ENCODE results near the gene HDDC3.

- TF ChIP-seq ZNF830 (CRISPR knock-in tag; IDR thresholded peaks at IDR 0.05) (no peak), CTCF (IDR thresholded peaks at IDR 0.05 in 2 of 3, conservative IDR thresholded peaks at IDR 0.05 in 1 of 3; ENCODE audit: insufficient read depth in 2 of 3, low read depth in 1 of 3, low read length in 3 of 3) (no peak), MLLT1 (IDR thresholded peaks at IDR 0.05) (no peak), FOXM1 (IDR thresholded peaks at IDR 0.05; ENCODE audit: low read depth) (no peak), FOXM1 (CRISPR knock-in tag; IDR thresholded peaks at IDR 0.05; ENCODE audit: low read depth) (no peak), TFAM (CRISPR knock-in tag; conservative IDR thresholded peaks at IDR 0.05) (no peak), PHF8 (IDR thresholded peaks at IDR 0.05; ENCODE audit: borderline replicate concordance, low read length) (no peak), GTF2B (IDR thresholded peaks at IDR 0.05; ENCODE audit: extremely low read depth, insufficient read length) (no peak)
Measured at GRCh38 chr15:90941038-90941437, 8.7 kb upstream of the HDDC3 start.
